ENCODE results near the gene HIBADH.

GRCh38 chr7:27705200-27705594 lies 42.5 kb upstream of the HIBADH start:
- TF ChIP-seq POLR2A (IDR thresholded peaks at IDR 0.05; ENCODE audit: low read depth, low read length) (no peak), POLR2AphosphoS5 (IDR thresholded peaks at IDR 0.05; ENCODE audit: low read depth, low read length) (no peak)

All from GM12892 (cell line).